ENCODE measurements around the gene HMGN4. TPM values are rescaled to one million over a fixed set of nuclear protein-coding genes. Genes with fewer than 3 reads are reported as not detected.

HMGN4 gene
- total and polyA plus RNA-seq, 2 of the 8 experiments (the other 6 are each of a cell fraction or from before 2014, with no cell fraction given): 23.4 to 66.4 TPM

DNA sequence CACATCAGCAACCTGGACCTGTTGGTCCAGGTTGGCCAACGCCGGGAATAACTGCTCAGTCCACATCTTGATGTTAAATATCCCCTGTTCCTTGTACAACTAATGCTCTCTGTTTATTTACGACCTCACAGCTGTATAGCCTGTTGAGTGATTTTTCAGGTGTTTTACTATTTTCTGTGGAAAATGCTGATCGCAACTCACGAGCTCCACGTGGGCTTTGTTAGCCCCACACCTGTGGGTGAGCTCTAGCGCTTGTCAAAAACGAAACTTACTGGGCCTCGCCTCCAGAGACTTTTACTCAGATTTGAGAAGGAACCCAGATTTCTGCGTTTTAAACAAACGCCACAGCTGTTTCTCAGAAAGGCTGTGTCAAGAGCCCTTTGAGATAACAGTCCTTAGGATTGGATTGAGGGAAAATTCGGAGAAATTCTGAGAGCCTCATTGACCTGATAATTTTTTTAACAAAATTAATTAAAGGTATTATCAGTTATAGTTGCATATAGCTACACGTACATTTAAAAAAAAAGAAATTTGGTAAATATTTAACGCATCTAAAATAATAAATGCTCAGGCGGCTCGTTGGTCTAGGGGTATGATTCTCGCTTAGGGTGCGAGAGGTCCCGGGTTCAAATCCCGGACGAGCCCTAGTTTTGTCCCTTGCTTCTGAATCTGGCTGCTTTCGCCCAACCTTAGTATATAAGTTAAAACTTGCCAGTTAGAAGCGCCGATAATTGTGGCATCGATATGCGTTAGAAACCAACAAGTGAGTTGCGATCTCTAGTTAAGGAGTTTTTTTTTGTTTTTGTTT lies 16.7 kb downstream of the HMGN4 start:
- no peak overlapping the region for H2AK5ac ChIP-seq (ENCODE audit: low read depth, low read length)
- H3K23me2 ChIP-seq (ENCODE audit: low read depth, low read length): peaks cover 17% of the 10 kb centered on the region
- H3K27ac ChIP-seq (ENCODE audit: low read depth, low read length): no peak overlapping the region
- FAIRE-seq (no peak), DNase-seq (ENCODE audit: low read depth in 1 of 2, low spot score in 2 of 2) (peak in 1 of 2 experiments; percentile 78)
- H3K9ac ChIP-seq (replicated peaks in 1 of 4; ENCODE audit: extremely low read depth in 1 of 4, low read depth in 3 of 4, low read length in 3 of 4): peak overlapping the region in 2 of 4 experiments; percentile 43 to 45; a peak in 2 of 7 replicates
- H3K4me3 ChIP-seq (ENCODE audit: extremely low read depth in 1 of 4, insufficient read depth in 2 of 4, low read depth in 3 of 4, low read length in 4 of 4): peak overlapping the region; percentile 77 to 96 (median 80)
- H3K9me3 ChIP-seq (ENCODE audit: insufficient read depth in 2 of 2, low read depth in 1 of 2, low read length in 1 of 2): no peaks in the 10 kb centered on the region
- no peak overlapping the region for H4K5ac ChIP-seq (ENCODE audit: insufficient read length, low read depth, low read length)
- H2BK15ac ChIP-seq (ENCODE audit: low read length): no peak overlapping the region
- POLR2A ChIA-PET (ENCODE audit: partially characterized antibody): interaction anchor here (0.8 to 5.0 kb wide), 4 partner anchors 11 to 304 kb away, joined by 3 to 25 read pairs (median 4); partner anchors contain the start of gene HMGN4
- H4K8ac ChIP-seq (ENCODE audit: extremely low read depth, insufficient read depth, low read length): no peak overlapping the region; the same call in 1 of the 2 replicates
- 3% methylated on average over 27 of the region's 27 CpGs; no CpG with 5 or more reads in 1 of the 2 experiments for WGBS, 2 experiments (ENCODE audit: extremely low coverage in 1 of 2, insufficient coverage in 1 of 2, insufficient read length in 1 of 2, insufficient replicate concordance in 2 of 2, low coverage in 1 of 2, low lambda C conversion rate in 2 of 2, missing lambda C conversion rate in 1 of 2)
- no peak overlapping the region for H3K18ac ChIP-seq (ENCODE audit: extremely low read depth, low read length)
- 0 out of 2 replicates have a peak overlapping the region, but pooled peaks have one; percentile 33 for H2AFZ ChIP-seq (ENCODE audit: low read length)
- no peaks in the 10 kb centered on the region for H3K27me3 ChIP-seq (replicated peaks in 1 of 4; ENCODE audit: control insufficient read depth in 3 of 4, extremely low read depth in 1 of 4, insufficient read depth in 3 of 4, low read length in 3 of 4)
- no peak overlapping the region for H2BK12ac ChIP-seq (ENCODE audit: low read depth, low read length)
- no peaks in the 10 kb centered on the region for H4K20me1 ChIP-seq (replicated peaks in 1 of 2; ENCODE audit: control insufficient read depth in 1 of 2, insufficient read depth in 2 of 2, low read length in 2 of 2)
- no peaks in the 10 kb centered on the region for H3K36me3 ChIP-seq (ENCODE audit: control insufficient read depth in 2 of 4, insufficient read depth in 4 of 4, low read length in 3 of 4)
- H3K56ac ChIP-seq (replicated peaks; ENCODE audit: insufficient read length, low read depth, low read length): no peak overlapping the region
- CTCF ChIA-PET (ENCODE audit: partially characterized antibody): interaction anchor here (0.6 to 1.4 kb wide), 5 partner anchors 13 to 379 kb away, joined by 3 read pairs; no protein-coding TSS in a partner anchor
- no peak overlapping the region for H4K91ac ChIP-seq (replicated peaks; ENCODE audit: insufficient read length, low read length)
- no peak overlapping the region for H3K4ac ChIP-seq (replicated peaks; ENCODE audit: insufficient read length, low read depth, low read length)
- no peaks in the 10 kb centered on the region; a peak in 2 of 7 replicates for H3K4me1 ChIP-seq (replicated peaks in 1 of 4; ENCODE audit: control insufficient read depth in 3 of 4, insufficient read depth in 4 of 4, low read length in 3 of 4)
- H2BK120ac ChIP-seq (replicated peaks; ENCODE audit: low read depth, low read length): no peak overlapping the region
- peak overlapping the region; percentile 80 to 86 for H3K4me2 ChIP-seq (ENCODE audit: insufficient read depth in 1 of 2, low read depth in 2 of 2, low read length in 2 of 2)
- H2BK5ac ChIP-seq (ENCODE audit: low read depth, low read length): no peak overlapping the region
- no peaks in the 10 kb centered on the region for H3K79me2 ChIP-seq (ENCODE audit: control insufficient read depth in 1 of 2, insufficient read depth in 2 of 2, low read length in 2 of 2)
- no peak overlapping the region for H3K23ac ChIP-seq (ENCODE audit: insufficient read length)
- H2BK20ac ChIP-seq (ENCODE audit: low read length): no peak overlapping the region
- H3K14ac ChIP-seq (ENCODE audit: insufficient read length): no peak overlapping the region
- H3K79me1 ChIP-seq (ENCODE audit: low read depth, low read length): no peaks in the 10 kb centered on the region
- peak; percentile 99 for TF ChIP-seq TBP (IDR thresholded peaks at IDR 0.05; ENCODE audit: low read depth, low read length)
- TF ChIP-seq SIN3A (conservative IDR thresholded peaks at IDR 0.05 in 1 of 2, IDR thresholded peaks at IDR 0.05 in 1 of 2; ENCODE audit: low read depth in 1 of 2, low read length in 2 of 2): peak in 1 of 2 experiments; percentile 43; a peak in 1 of 4 replicates
- TF ChIP-seq JUN (IDR thresholded peaks at IDR 0.05; ENCODE audit: low read depth, low read length): no peak
- TF ChIP-seq ASH2L (IDR thresholded peaks at IDR 0.05; ENCODE audit: low read length): peak; percentile 5
- TF ChIP-seq TAF7 (optimal IDR thresholded peaks at IDR 0.05; ENCODE audit: borderline replicate concordance, low read depth, low read length): peak; percentile 24
- TF ChIP-seq SP4 (IDR thresholded peaks at IDR 0.05; ENCODE audit: low read length): no peak
- TF ChIP-seq CTBP2 (IDR thresholded peaks at IDR 0.05; ENCODE audit: borderline replicate concordance, insufficient read depth, insufficient read length, low read length): no peak
- peak; percentile 28; the same call in 1 of the 2 replicates for TF ChIP-seq TEAD4 (IDR thresholded peaks at IDR 0.05; ENCODE audit: low read depth, low read length)
- TF ChIP-seq CREB1 (IDR thresholded peaks at IDR 0.05): no peak
- no peak for TF ChIP-seq POU5F1 (IDR thresholded peaks at IDR 0.05; ENCODE audit: low read depth, low read length)
- peak; percentile 34; the same call in 1 of the 2 replicates for TF ChIP-seq MAFK (IDR thresholded peaks at IDR 0.05; ENCODE audit: low read depth, low read length)
- no peak for TF ChIP-seq CHD2 (IDR thresholded peaks at IDR 0.05; ENCODE audit: low read length)
